NCI-H1930 (cell line): ENCODE results near the gene UCP3.

ENCODE experiments used
- DNase-seq, 2 experiments: peaks; one replicate each; lab custom pipeline; 2025; lab: John Stamatoyannopoulos, UW

The UCP3 gene

GRCh38 chr11:73978576-73979086, 30.3 kb downstream of the UCP3 start:
- DNase-seq: no peak

- DNase-seq: no peak
Measured at GRCh38 chr11:73977856-73978519, 30.9 kb downstream of the UCP3 start.

DNA sequence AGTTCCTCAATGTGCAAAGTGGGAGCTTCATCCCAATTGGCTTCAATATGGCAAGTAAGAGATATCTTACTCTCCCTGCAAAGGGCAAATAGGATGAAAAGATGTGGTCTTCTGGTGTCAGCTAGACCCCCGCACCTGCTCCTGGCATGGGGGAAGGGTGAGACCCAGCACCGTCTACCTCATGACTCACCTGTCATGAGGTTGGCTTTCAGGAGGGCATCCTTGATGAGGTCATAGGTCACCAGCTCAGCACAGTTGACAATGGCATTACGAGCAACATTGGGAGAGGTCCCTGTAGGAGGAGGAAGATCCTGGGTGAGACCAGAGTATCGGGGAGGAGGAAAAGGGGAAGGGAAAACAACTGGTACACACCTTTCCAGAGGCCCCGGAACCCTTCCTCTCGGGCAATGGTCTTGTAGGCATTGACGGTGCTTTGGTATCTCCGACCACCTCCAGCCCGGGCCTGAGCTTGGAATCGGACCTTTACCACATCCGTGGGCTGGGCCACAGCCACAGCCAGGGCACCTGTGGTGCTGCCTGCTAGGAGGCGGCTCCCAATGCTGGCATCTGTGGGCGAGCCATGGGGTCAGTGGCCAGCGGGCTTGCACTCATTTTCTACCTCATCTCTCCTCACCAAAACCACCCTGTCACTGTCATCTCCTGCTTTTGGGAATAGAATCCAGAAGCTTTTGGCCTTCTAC, 32.3 kb downstream of the UCP3 start:
- DNase-seq: no peak

- DNase-seq: no peak
Measured at GRCh38 chr11:73975479-73975757, 33.5 kb downstream of the UCP3 start.

DNA sequence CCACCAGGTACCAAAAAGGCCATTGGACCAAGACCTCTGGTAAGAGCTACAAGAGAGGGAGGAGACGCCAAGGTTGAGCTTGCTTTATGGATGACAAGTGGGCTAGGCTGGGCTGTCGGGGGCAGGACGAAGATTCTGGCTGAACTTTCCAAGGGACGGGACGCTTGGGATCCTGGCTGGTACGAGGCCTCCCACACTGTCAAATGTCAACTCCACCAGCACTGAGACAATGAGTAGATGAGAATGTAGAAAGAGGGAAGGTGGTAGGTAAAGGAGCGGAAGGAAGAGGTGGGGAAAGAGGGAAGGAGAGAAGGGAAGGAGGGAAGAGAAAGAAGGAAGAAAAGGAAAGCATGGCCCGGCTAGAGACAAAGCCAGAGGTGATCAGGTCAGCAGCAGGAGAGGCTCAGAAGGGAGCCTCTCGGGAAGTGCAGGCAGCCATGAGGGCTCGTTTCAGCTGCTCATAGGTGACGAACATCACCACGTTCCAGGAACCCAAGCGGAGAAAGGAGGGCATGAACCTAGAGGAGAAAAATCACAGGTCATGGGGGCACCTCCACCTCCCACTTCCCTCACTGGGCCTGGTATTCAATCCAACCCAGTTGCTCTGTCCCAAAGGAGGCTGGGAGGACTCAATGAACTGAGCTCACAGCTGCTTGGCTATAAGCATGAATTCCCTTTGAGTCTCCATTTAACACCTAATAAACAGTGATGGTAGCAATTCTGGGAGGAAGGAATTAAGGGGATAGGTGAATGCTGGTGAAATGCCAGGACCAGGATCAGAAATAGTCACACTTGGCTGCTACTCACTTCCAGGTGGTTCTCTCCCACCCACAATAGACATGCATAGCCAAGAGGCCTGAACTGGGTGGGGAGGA, 34.0 kb downstream of the UCP3 start:
- no peak for DNase-seq

DNA sequence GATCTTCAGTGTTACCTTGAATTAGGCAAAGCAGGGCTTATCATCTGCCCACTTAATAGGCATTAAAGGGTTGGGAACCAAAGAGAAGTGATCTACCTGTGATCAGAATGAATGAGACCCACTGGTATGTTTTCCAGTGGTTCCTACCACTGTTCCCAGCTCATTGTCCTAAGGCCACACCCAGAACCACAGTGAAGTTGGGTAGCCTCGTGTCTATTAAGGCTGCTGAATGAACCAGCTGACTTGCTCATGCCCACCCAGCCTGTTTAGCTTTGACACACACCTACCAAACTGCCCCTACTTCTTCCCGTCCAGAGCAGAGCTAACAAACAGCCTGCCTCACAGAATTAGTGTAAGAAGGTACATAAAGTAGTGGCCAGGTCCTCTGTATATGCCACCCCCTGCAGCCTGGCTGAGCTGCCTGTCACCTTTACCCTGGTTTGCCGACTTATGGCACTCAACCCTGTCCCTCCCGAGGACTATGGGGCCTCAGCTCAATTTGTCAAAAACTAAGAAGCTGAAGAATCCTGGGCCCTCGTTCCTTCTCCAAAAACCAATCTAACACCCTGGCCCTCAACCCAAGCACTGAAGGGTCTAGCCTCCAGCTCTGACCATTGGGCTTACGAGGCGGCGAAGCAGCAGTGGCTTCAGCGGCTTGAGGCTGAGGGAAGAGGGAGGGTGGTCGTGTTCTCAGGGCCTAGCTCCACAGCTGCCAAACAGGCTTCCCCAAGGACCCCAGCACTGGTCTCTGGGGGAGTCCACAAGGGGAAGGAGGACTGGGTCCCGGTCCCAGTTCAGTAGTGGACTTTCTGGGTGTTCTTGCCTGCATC, 36.0 kb downstream of the UCP3 start:
- no peak for DNase-seq

- DNase-seq: no peak
Measured at GRCh38 chr11:73972187-73972586, 36.7 kb downstream of the UCP3 start.

DNA sequence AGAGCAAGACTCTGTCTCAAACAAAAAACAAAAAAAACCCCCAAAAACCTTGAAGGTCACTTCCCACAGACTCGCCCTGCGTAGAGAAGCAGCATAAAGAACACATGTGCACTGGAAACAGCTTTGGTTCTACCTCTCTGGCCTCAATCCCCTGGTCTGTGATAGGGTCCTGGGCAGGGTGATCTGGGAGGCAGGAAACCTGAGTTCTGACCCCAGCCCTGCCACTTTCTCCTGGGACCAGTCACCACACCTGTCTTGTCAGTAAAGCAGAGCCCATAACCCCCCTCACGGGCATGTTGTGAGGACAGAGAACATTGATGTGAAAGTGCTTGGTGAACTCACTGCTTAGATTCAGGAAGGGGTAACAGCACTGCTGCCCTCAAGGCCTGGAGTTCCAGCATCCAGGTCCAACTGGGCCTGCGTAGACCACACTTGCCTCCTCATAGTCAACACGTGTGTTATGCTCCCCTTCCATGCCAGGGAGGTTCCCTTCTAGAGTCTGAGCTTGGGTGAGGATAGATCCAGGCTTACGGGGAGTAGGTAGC, 37.6 kb downstream of the UCP3 start:
- DNase-seq: no peak

DNA sequence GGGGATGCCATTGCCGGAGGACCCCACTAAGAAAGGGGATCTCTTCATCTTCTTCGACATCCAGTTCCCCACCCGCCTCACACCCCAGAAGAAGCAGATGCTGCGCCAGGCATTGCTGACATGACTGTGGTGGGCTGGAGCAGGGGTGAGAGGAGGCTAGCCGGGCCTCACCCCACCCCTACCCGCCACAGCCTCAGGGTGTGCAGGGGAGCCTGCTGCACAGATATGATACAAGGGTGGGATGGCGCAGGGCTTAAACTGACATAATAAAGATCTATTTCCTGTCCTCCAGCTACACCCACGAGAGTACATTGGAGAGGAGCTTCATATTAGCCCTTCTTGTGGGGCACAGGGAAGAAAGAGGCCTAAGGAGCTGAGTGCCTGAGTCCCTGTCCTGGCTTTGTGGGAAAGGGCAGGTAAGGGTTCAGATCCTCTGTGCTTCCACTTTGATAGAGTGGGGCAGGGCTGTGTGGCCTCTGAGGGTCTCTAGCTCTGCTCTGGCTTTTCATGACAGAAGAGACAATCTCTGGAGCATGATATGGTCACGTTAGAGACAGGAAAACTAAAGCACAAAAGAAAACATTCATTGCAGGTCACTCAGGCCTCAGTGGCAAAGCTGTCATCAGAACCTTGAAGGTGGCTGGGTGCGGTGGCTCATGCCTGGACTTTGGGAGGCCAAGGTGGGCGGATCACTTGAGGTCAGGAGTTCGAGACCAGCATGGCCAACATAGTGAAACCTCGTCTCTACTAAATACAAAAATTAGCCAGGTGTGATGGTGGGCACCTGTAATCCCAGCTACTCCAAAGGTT, 38.7 kb downstream of the UCP3 start:
- DNase-seq: no peak

GRCh38 chr11:73969091-73969490, 39.8 kb downstream of the UCP3 start:
- DNase-seq: no peak

- no peak for DNase-seq
Measured at GRCh38 chr11:73968356-73968966, 40.4 kb downstream of the UCP3 start.

GRCh38 chr11:73965764-73966121, 43.1 kb downstream of the UCP3 start:
- no peak for DNase-seq

- DNase-seq: no peak
Measured at GRCh38 chr11:73965076-73965763, 43.7 kb downstream of the UCP3 start.

DNA sequence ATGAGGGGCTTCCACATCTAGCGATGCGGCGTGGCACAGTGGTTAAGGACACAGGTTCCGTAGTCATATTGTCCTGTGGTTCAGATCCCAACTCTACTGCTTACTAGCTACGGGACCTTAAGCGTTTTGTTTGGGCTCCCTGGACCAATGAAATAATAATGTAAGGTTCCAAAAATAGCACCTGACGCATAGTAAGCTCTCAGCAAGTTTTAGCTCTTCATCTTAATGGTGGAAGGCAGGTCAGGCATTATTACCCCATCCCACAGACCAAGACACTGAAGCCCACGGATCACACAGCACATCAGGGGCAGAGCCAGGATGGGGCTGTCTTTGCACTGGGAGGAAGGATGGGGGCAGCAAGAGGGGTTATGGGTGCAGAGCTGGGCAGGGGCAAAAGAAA, 45.0 kb downstream of the UCP3 start:
- DNase-seq: no peak

- no peak for DNase-seq
Measured at GRCh38 chr11:73962101-73962705, 46.7 kb downstream of the UCP3 start.

DNA sequence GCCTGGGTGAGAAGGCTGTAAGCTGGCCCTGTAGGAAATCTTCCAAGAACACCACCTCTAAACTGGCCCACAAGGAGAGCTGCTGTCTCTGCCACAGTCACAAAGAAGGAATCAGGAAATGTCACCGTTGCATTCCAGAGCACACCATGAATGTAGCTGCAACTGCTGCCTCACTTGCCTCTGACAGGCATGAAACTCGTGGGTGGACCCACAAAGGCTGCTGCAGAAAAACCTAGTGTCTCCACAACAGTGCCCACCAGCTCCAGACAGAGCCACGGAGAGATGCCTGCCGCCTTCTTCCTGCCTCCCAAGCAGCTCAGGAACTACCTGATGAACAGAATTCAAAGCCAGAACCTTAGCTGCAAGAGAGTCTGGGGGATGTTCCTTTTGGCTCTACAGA, 47.6 kb downstream of the UCP3 start:
- DNase-seq: no peak

DNA sequence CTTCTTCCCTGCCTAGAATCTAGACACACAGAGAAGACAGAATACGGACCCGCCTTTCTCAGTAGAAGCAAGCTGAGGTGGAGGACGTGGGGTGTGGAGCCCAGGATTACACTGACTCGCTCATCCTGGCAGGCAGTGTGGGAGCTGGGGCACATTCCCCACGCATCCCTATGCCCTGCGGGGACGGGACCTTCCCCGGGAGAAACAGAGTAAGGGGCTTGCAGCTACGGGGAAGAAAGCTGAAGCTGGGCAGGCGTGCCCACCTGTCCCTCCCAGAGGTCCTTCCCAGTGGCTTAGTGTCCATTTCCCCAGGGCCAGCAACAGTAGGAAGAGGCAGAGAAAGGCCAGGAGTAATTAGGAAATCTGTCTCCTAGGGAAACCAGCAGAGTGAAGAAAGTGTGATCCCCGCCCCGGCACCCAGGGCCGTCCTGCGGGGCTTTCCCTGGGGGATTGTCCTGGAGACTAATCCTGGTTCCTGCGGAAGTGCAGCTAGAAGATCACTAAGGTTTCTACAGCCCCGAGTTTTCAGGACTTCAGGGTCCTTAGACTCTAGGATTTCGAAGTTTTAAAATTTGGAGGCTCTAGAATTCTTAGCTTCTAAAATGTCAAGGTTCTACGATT, 50.3 kb downstream of the UCP3 start:
- no peak for DNase-seq

DNA sequence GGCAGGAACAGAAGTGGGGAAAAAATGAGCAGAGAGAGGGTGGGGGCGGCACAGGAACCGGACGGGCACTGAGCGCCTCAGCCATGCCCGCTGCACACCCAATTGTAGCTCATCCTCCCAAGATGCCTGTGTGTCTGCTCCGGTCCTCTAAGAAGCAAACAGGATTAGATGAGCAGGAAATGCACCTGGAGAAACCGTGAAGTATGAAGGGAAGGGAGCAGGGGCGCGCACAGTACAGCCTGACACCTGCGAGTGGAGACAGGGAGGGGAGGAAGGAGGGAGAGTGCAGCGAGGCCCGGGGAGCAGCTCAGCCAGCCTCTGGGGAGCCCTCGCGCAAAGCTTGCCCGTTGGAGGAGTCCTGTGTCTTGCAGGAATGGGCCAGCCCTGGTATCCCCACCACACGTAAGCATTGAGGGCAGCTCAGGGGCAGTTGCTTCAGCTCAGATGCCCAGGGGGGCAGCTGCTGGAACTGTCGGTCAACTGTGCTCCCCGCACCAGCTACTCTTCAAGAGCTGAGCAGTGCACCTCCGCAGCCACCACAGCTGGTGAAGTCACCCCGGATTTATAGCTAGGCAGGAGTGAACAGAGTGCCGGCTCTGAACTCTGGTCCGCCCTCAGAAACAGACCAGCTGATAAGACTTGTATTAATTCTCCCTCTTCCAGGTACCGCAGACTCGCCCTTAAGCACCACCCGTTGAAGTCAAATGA, 51.1 kb downstream of the UCP3 start:
- DNase-seq: no peak
